Measurements from ENCODE around the gene CNOT6L.
"Not testable (repeated sequence)": the region's sequence is repeated elsewhere in the genome, so short reads cannot be mapped to it uniquely, and the experiment has no call there.

Gene CNOT6L

DNA sequence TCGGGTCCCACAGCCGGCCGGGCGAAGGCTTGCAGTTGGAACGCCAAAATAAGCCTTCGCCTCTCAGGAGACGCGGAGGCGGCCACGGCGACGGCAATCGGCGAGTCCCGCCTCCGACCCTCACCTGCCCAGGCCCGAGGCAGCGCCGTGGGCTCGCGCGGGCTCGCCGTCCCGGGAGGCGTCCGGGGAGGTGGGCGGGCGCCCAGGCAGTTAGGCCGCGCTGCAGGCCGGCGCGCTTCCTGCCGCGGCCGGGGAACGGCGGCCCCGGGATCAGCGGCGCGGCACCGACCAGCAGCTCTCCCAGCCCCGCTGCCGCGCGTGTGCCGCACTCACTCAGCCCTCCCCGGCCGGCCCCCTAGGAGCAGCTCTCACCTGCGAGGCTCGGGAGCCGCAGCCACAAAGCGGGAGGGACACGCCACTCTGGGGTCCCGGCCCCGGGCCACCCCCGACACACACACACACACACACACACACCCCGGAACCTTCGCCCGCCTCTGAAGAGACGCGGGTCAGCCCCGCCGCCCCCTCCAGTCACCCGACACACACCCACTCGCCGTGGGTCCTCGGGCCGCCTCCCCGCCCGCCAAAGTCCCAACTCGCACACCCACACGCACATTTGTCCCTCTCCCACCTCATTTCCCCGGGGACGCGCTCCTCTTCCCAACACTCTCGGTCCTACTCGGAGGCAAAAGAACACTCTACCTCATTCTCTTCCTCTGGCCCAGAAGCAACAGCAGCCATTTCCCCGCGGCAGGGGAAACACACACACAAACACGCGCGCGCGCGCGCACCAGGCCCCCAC is at the start of gene CNOT6L:
CNOT6L (minus strand) TSS at position 767 of the 802 bp plus-strand sequence; CDS start at position 707, 60 bp downstream.
- in situ Hi-C loops (cut with MboI; ENCODE audit: low sequenced_read_pairs) = no loop called here

DNA sequence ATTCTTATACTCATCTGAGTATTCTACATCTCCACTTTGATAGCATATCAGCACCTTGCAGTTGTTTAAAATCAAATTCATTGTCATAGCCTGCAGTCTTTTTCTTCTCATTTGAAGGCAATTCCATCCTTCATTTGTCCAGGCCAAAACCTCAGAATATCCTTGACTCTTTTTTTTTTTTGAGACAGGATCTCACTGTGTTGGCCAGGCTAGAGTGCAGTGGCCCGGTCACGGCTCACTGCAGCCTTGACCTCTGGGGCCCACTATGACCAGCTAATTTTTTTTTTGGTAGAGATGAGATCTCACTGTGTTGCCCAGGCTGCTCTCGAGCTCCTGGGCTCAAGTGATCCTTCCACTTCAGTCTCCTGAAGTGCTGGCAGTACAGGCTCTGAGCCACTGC is 46.1 kb upstream of the CNOT6L start:
- in situ Hi-C loops (cut with MboI; ENCODE audit: low sequenced_read_pairs) = no loop called here

DNA sequence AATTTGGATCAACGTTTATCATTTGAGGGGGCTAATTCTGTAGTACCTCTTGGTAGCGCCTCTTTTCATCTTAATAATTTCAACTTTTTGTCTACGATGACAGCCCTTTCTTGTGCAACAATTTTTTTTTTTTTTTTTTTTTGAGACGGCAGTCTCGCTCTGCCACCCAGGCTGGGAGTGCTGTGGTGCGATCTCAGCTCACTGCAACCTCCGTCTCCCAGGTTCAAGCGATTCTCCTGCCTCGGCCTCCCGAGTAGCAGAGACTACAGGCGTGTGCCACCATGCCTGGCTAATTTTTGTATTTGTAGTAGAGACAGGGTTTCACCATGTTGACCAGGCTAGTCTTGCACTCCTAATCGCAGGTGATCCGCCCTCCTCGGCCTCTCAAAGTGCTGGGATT is 44.2 kb upstream of the CNOT6L start:
- in situ Hi-C loops (cut with MboI; ENCODE audit: low sequenced_read_pairs) = not testable (repeated sequence)

DNA sequence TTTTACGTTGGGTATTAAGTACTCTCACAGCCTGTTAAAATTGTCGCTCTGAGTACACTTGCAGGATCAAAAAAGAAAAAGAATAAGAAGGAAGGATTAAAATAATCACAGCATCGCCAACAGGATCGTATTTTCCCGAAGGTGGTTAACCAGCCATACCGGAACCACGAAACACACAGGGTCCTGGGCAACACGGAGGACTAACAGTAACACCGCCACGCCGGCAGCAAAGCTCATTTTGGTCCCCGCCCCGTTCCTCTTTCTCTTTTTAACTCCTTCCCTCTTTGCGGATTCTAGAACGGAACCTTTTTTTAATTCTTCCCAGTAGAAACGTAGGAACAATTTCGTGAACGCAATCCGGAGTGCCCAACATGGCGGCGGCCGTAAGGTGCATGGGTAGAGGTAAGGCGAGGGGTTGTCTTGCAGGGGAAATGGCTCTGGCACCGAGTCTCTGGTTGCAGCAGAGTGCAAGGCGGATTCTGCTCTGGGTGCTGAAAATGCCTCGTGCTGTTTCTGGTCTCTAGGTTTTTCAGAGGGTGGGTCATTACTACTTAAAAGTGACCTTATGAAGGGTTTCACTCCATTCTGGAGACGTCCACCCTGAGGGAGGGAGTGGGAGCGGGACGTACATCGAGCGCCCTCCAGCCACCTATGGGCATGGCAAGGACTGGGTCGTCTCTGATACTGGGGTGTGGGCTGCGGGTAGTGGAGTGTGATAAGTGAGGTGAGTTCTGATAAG is 43.5 kb upstream of the CNOT6L start, which contains the start of gene MRPL1:
MRPL1 (plus strand) TSS at position 353 of the 739 bp plus-strand sequence; CDS start at position 372, 19 bp downstream.
- in situ Hi-C loops (cut with MboI; ENCODE audit: low sequenced_read_pairs) = no loop called here

DNA sequence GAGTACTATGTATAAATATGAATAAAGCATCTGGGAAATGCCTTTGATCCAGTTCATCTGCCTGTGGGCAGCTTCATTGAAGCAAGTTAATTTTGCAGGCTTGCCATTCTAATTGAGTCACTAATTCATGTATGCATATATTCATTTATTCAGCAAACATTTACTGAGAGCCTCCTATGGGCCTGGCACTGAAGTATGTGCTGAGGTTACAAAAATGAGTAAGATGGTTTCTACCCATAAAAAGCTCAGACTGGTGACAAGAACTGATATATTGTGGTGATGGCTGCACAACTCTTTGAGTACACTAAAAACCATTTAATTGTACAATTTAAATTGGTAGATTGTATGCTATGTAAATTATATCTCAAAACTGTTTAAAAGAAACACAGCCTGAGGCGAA is 42.3 kb upstream of the CNOT6L start:
- in situ Hi-C loops (cut with MboI; ENCODE audit: low sequenced_read_pairs) = no loop called here

DNA sequence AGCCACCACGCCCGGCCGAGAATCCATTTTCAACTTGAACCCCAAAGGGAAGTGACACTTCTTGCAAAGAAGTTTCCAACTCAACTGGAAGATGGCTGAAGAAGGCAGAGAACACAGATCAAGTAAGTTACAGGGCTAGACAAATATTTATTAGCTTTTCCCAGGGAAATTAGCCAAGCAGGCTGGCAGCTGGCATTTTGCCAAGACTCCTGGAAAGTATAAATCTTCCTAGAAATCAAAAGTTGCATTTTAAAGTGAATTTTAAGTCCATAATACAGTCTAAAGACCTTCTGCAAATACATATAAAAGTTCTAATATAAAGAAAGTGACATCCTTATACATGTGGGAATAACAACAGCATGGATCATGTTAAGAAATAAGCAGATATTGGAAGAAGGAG is 40.1 kb upstream of the CNOT6L start:
- in situ Hi-C loops (cut with MboI; ENCODE audit: low sequenced_read_pairs) = no loop called here

DNA sequence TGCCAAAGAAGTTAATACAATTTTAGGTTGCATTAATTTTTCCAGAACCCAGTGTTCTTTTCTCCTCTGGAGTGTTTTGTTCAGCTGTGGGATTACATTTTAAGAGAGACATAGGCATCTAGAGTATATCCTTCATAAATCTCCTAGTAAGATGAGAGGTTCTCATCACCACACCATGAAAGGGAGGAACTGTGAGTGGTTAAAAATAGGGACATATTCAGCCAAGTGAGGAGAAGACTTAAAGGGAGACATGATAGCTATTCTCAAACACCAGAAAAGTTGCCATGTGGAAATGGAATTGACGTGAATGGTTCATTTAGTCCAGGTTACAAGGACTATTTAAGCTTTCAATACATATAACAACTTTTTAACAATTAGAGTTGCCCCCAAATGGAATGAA is 37.0 kb upstream of the CNOT6L start:
- in situ Hi-C loops (cut with MboI; ENCODE audit: low sequenced_read_pairs) = no loop called here

DNA sequence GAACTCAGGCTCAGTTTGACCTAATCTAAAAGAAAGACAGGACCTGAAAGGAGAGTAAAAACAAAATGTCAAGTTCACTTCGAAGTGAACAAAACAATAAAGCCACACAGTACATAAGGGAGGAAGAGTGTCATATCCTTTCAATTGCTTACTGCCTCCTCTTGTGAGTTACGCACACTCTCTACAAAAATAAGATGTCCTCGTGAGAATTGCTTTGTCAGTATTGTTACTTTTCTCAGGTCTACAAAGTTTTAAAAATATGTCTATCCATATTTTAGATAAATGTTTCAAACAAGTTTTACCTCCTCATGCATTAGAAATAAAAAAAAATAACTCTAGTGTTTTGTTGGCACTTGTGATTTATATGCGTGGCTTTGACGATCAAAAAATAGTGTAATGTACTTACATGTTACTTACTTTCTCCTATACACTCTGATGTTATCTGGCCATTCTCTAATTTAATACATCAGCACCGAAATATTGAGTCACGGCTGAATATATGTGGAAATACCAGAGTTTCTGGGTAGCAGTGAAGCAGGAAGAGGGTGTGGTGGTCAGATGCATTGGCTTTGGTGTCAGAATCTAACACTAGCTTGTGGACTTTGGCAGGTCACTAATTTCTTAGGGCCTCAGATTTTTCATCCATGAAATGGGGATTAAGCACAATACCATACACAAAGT is 35.4 kb upstream of the CNOT6L start:
- in situ Hi-C loops (cut with MboI; ENCODE audit: low sequenced_read_pairs) = no loop called here

DNA sequence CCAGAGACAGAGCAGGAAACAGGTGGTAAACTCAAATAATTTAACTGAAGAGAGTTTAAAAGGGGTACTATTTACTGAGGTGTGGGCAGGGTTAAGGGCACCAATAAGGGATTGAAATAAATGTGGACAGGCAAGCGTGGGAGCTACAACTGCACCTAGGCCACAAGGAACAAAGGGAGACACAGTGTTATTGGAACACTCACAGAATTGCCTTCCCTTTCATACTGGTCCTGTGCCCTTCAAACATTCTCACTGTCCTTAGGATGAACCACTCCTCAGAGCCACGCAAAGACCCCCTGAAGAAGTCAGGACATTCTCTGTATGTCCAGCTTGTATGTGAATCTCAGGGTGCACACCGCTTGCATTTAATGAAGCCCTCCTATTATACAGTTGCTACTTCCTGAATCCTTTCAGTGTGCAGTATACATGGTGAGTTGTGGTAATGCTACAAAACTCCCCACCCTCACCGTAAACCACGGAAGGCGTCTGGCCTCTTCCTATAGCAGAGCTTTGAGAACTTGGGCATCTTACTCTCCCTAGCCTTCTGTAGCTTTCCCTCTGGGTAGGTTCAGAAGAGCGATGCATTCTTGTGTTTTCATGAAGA is 33.8 kb upstream of the CNOT6L start:
- in situ Hi-C loops (cut with MboI; ENCODE audit: low sequenced_read_pairs) = no loop called here

DNA sequence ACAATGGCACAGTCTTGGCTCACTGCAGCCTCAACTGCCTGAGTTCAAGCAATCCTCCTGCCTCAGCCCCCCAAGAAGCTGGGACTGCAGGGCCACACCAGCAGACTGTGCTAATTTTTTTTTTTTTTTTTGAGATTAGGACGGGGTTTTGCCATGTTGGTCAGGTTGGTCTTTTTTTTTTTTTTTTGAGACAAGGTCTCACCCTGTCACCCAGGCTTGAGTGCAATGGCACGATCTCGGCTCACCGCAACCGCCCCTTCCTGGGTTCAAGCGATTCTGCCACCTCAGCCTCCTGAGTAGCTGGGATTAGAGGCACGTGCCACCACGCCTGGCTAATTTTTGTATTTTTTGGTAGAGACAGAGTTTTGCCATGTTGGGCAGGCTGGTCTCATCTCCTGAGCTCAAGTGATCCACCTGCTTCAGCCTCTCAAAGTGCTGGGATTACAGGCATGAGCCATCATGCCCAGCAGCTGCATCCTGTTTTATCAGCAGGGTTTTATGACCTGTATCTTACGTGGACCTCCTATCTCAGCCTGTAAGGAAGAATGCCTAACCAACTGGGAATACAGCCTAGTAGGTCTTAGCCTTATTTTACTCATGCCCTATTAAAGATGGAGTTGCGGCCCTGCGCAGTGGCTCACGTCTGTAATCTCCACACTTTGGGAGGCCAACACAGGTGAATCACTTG is 30.3 kb upstream of the CNOT6L start:
- in situ Hi-C loops (cut with MboI; ENCODE audit: low sequenced_read_pairs) = no loop called here

DNA sequence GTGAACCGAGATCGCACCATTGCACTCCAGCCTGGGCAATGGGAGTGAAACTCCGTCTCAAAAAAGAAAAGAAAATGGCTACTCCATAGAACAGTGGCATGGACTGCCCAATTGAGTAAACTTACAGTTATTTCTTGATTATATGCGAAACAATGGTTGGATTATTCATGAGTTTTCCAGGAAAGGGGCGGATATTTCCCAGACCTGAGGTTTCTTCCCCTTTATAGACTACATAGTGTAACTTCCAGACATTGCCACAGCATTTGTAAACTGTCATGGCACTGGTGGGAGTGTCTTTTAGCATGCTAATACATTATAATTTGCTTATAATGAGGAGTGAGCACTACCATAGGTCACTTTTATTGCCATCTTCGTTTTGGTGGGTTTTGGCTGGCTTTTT is 29.3 kb upstream of the CNOT6L start:
- in situ Hi-C loops (cut with MboI; ENCODE audit: low sequenced_read_pairs) = no loop called here

DNA sequence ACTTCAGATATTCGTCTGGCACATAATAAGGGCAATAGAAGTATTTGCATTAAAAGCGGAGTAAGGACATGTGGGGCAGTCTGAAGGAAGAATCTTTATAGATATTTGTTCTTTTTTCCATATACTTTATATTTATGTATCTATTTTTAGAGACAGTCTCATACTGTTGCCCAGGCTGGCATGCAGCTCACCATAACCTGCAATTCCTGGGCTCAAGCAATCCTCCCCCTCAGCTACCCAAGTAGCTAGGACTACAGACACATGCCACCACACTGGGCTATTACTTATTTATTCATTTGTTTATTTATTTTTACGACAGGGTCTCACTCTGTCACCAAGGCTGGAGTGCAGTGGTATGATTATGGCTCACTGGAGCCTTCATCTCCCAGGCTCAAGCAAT is 26.8 kb upstream of the CNOT6L start:
- in situ Hi-C loops (cut with MboI; ENCODE audit: low sequenced_read_pairs) = no loop called here

DNA sequence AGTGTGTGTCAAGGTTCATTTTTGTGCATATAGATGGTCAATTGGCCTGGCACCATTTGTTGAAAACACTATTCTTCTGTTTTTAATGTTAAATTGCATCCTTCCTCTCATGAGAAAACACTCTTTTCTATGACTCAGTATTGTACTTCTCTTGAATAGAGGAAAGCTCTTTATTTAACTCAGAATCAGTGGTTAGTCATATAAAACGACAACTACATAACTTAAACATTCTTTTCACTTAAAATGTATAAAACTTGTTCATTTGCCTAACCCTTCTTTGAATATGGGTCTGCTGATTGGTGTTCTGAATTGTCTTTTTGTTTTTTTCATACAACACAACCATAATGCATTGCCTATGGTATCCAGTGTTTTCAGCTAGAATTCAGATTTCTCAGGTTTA is 26.2 kb upstream of the CNOT6L start:
- in situ Hi-C loops (cut with MboI; ENCODE audit: low sequenced_read_pairs) = no loop called here

DNA sequence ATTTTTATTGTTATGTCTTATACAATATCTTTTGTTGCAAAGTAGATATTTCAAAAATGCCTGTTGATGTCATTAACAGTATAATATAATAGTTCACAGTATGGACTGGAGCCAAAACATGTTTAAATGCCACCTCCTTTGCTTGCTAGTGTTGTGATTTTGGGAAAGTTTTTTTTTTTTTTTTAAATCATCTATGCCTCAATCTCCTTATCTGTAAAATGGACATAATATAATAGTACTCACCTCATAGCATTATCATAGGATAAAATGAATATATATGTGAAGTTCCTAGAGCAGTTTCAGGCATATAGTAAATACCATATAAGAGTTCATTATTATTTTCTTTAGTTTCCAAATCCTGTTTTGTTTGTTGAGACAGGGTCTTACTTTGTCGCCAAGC is 25.2 kb upstream of the CNOT6L start:
- in situ Hi-C loops (cut with MboI; ENCODE audit: low sequenced_read_pairs) = no loop called here

DNA sequence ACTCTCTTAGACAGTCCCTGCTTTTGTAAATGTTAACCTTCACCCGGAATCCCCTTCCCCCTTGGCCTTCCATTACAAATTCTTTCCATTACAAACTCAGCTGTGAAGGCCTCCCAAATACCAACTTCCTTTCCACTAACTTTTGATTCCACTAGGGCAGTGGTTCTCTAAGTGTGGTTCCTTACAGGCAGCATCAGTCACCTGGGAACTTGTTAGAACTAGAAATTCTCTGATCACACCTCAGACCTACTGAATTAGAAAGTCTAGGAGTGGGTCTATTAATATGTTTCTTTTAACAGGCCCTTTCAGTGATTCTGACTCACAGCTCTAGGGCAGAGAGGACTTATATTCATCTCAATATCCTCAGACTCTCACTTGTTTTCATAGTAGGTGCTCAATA is 24.5 kb upstream of the CNOT6L start:
- in situ Hi-C loops (cut with MboI; ENCODE audit: low sequenced_read_pairs) = no loop called here

DNA sequence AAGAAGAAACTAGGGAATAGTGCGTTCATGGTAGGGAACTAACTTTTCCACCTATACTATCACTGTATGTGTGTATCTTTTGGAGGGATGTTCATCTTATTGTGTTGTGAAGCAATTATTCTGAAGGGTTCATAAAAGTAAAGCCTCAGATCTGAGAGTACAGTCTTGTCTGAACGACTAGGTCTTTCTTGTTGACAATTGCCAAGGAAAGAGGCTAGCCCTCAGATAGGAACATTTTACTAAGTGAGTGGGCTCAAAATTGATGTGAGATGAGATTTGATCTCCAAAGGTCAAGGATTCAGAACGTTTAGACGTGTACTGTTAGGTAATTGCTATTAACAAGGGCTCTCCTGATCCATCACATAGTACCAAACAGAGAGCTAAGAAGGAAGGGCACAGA is 15.2 kb upstream of the CNOT6L start:
- in situ Hi-C loops (cut with MboI; ENCODE audit: low sequenced_read_pairs) = no loop called here

DNA sequence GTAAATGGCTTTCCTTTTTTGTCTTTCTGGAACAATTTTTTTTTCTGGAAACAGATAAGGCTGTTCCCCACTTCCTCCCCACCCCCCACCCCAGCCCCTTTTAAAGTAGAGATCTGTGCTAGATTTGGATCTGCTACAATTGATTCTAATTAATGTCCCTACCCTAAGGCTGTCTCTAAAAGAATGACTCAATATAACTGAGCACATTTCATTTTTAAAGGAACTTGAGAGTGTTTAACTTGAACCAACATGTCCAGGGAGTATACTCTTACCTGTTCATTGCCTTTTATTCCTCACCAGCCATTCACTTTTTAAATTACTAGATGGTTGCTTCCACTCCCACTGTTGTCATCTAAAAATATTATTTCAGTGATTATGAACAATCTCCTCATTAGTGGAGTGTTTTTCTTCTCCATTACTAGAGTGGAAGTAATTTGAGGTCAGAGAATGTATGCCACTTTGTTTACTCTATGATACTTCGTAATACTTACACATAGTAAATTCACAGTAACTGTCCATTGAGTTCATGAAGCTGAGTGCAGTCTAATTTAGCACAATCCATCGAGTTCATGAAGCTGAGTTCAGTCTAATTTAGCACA is 14.1 kb upstream of the CNOT6L start:
- in situ Hi-C loops (cut with MboI; ENCODE audit: low sequenced_read_pairs) = no loop called here

DNA sequence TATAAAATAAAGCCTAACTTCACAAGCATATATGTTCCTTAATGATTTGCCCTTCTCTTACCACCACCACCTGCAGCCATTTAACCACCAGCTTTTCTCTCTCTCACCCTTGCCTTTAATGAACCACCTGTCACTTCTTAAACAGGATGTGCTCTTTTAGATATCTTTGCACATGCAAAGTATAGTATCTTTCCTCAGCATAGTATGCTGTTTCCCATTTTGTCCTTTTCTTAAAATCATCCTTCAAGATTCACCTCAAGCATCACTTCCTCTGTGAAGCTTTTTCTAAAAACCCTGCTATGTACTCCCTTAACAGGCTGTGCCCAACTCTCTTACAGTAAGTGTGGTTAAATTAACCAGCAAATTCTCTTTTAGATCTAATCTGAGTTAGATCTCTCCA is 8.2 kb upstream of the CNOT6L start:
- in situ Hi-C loops (cut with MboI; ENCODE audit: low sequenced_read_pairs) = no loop called here

DNA sequence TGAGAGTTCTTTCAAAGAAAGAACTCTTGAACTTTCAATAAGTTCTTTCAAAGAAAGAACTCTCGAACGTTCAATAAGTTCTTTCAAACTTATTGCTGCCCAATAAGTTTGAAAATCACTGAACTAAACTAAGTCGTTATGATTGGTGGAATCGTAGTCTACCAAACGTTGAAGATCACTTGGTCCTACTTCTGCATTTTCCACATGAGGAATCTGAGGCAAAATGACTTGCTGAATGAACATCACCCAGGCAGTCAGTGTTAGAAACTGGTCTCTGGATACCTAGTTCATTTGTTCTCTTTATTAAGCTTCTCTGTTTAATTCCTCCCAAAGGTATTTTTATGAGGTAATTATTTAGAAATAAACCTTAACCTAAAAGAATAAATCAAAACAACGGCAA is 7.1 kb upstream of the CNOT6L start:
- in situ Hi-C loops (cut with MboI; ENCODE audit: low sequenced_read_pairs) = no loop called here

DNA sequence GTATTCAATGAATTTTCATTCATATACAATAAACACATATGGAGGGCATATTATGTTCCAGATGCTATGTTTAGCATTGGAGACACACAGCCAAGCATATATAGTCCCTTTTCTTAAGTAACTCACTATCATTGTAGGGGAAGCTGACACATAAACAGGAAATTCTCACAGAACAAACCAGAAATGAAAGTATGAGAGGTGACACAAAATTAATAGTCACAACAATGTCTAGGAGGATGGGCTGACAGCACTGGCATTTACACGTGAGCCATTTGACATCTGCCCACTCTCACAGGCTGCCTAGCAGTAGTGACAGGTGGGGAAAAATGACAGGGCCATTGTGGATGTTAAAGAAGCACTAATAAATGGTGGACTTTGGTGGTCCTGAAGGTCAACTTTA is 2.6 kb upstream of the CNOT6L start:
- in situ Hi-C loops (cut with MboI; ENCODE audit: low sequenced_read_pairs) = no loop called here
